HL-60 (cell line): ENCODE measurements around the gene AMPD2.
"Not testable (repeated sequence)": the region's sequence is repeated elsewhere in the genome, so short reads cannot be mapped to it uniquely, and the experiment has no call there.

ENCODE experiments used
- DNase-seq, 2 experiments: peaks; one replicate each; pipeline ENCODE4 v3.0.0-alpha.2; 2010 to 2020; ENCODE audit warnings: low read depth in 1 of 2, low spot score in 1 of 2
- H3K27ac ChIP-seq: fragments of 250-450 bp; sonication (Bioruptor Pico); replicated peaks from 2 replicates; pipeline ENCODE4 v1.5.1; 2020; ENCODE audit warnings: mild to moderate bottlenecking, moderate library complexity
- H3K27me3 ChIP-seq: fragments of 250-450 bp; sonication (Bioruptor Pico); 2 replicates; pipeline ENCODE4 v1.5.1; 2021; ENCODE audit warnings: mild to moderate bottlenecking, moderate library complexity; ENCODE audit not compliant: insufficient read depth, poor library complexity, severe bottlenecking
- H3K4me3 ChIP-seq: replicated peaks from 2 replicates; pipeline ENCODE4 v1.5.1; 2011; ENCODE audit warnings: mild to moderate bottlenecking, control low read depth, low read length; ENCODE audit not compliant: insufficient read depth
- CTCF ChIP-seq: IDR thresholded peaks from one replicate; pipeline ENCODE4 v1.5.1; 2011; ENCODE audit warnings: low read length, control low read depth, inconsistent platforms; ENCODE audit not compliant: insufficient read depth
- GABPA ChIP-seq: IDR thresholded peaks from 2 replicates; pipeline ENCODE4 v1.6.1; 2012; ENCODE audit warnings: low read depth
- POLR2AphosphoS5 ChIP-seq: IDR thresholded peaks from 2 replicates; pipeline ENCODE4 v1.6.1; 2012; ENCODE audit warnings: low read depth
- REST ChIP-seq: IDR thresholded peaks from 2 replicates; pipeline ENCODE4 v1.6.1; 2012; ENCODE audit warnings: low read depth; ENCODE audit not compliant: insufficient replicate concordance
- SPI1 ChIP-seq: IDR thresholded peaks from 2 replicates; pipeline ENCODE4 v1.6.1; 2012; ENCODE audit warnings: low read depth, mild to moderate bottlenecking, borderline replicate concordance

AMPD2 gene

DNA sequence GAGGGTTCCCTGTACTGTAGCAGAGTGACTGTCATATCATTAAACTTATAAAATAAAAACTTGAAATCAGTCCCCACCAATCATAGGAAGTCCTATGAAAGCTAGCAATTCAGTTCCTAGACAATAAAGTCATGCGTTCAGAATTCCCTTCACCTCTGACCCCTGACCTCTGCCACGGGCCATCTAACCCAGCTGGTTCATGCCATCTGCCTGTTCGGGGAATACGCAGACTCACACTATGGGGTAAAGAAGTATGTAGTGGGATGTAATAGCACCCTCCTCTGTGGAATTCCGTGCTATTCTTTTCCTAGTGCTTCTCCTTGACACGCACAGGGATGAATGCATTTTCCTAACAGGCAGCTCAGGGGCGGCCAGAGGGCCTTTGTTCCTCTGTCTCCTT is 38.3 kb downstream of the AMPD2 start:
- no peak overlapping the region for H3K27ac ChIP-seq
- DNase-seq: peak in 1 of 2 experiments; percentile 0
- TF ChIP-seq CTCF (no peak), GABPA (no peak), SPI1 (no peak), POLR2AphosphoS5 (no peak)
- no peaks in the 10 kb centered on the region for H3K27me3 ChIP-seq
- H3K4me3 ChIP-seq: no peak overlapping the region

DNA sequence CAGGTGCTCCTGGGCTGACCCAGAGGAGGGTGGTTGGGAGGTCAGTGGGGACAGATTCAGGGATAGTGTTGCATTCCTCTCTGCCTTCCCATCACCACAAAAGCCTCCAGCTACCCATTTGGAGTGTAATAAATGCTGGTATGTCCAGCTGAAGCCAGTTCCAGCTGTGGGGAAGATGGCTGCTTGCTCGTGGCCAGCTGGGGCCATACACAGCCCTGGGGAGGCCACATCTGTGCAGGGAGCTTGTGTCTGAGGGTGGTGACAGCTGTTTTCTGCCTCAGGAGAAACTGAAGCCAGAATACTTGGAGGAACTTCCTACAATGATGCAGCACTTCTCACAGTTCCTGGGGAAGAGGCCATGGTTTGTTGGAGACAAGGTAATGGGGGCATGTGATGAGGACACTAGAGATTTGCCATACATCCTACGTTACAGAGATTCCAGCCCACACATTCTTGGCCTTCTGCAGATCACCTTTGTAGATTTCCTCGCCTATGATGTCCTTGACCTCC is 39.0 kb downstream of the AMPD2 start:
- DNase-seq: peak in 1 of 2 experiments; percentile 25
- TF ChIP-seq SPI1: no peak
- TF ChIP-seq POLR2AphosphoS5: peak; percentile 19; the same call in 1 of the 2 replicates
- no peak for TF ChIP-seq GABPA

GRCh38 chr1:109659145-109659544 is 39.5 kb downstream of the AMPD2 start:
- no peak overlapping the region for H3K27ac ChIP-seq
- DNase-seq: no peak
- no peaks in the 10 kb centered on the region for H3K27me3 ChIP-seq
- no peak overlapping the region for H3K4me3 ChIP-seq
- no peak for TF ChIP-seq REST
- TF ChIP-seq POLR2AphosphoS5: no peak
- no peak for TF ChIP-seq SPI1
- no peak for TF ChIP-seq CTCF
- no peak for TF ChIP-seq GABPA

More for the DNA sequence above, 39.0 kb downstream of the AMPD2 start:
- Histone ChIP-seq H3K27ac (no peak overlapping the region), H3K27me3 (no peaks in the 10 kb centered on the region), H3K4me3 (no peak overlapping the region)

DNA sequence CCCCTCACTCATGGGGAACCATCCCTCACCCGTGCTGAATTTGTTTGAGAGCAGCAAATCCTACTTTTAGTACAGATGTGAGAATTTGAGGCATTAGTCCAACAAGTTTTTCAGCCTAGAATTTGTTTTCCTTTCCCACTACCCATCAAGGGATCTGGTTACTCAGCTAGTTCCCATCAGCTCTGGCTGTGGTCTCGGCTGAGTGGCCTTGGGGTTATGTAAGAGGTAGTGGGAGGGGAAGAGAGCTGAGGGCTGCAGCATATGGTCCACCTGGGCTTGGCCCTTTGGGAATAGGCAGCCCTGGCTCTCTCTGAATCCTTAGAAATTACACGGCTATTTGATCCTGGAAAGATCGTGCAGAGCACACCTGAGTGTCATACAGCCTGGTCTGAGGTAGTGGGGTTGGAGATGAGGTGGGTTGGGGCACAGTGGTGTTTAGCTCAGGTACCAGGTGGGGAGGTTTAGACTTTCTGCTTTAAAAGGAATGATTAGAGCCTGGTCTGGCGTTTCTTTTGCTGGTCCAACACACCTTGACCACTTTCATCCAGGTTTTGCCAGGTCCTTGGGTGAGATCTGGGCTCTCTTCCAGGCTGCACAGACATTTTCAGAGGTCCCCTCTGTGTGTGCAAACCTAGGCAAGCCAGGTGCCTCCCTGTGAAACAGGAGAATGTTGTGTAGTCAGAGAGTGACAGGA is 40.5 kb downstream of the AMPD2 start:
- TF ChIP-seq SPI1 (peak; percentile 2; the same call in 1 of the 2 replicates), CTCF (no peak)
- H3K27me3 ChIP-seq: no peaks in the 10 kb centered on the region
- peak in 1 of 2 experiments; percentile 63 for DNase-seq

DNA sequence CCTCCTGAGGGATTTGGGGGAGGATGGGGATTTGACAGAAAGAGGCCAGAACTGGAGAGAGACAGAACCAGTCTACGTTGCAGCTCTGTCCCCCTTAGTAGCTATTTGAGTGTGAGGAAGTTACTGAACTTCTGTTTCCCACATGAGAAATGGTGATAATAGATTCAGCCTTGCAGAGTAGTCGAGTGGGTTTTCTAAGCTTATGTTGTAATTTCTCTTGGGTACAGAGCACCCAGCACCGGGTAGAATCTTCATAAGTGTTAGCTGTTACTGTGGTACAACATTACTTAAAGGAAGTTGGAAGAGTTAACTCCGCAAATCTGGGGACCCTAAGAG is 41.0 kb downstream of the AMPD2 start:
- TF ChIP-seq SPI1: peak; percentile 59; the same call in 1 of the 2 replicates
- not testable (repeated sequence) for H3K4me3 ChIP-seq, H3K27ac ChIP-seq, H3K27me3 ChIP-seq
- peak in 1 of 2 experiments; percentile 48 for DNase-seq

More for the DNA sequence above, 40.5 kb downstream of the AMPD2 start:
- Histone ChIP-seq H3K4me3 (no peak overlapping the region), H3K27ac (no peak overlapping the region)
